HCT116 (cell line): ENCODE data around the gene CCDC116. TPM values are rescaled to one million over a fixed set of nuclear protein-coding genes. Genes with fewer than 3 reads are reported as not detected.

Source experiments
- ATAC-seq: fragments of 200-7000 bp; cut with Tn5 transposase; 2 replicates; pipeline ENCODE4 v1.9.1; 2020; ENCODE audit warnings: mild to moderate bottlenecking, moderate library complexity
- BruUV-seq: library from RNA; stranded (reverse); fragments of 400-500 nt; replicated peaks from 2 replicates; lab custom pipeline; 2021; lab: Mats Ljungman, UMichigan
- CTCF ChIA-PET: fragments of 300-600 bp; sonication (Branson Sonifier 250); formaldehyde crosslinking; loops from one replicate; lab custom pipeline; 2021; ENCODE audit warnings: antibody characterized with exemption; lab: Charles Lee
- POLR2A ChIA-PET: fragments of 300-600, 350-600 bp; sonication (Branson Sonifier 250); formaldehyde crosslinking; loops from one replicate; lab custom pipeline; 2021; ENCODE audit warnings: antibody characterized with exemption; lab: Charles Lee
- RAD21 ChIA-PET, 2 experiments: fragments of 300-600 bp; sonication (Branson Sonifier 250); formaldehyde crosslinking; loops; one replicate each; lab custom pipeline; 2023; ENCODE audit warnings: low total read pairs in 2 of 2; ENCODE audit not compliant: uncharacterized antibody in 2 of 2, unreplicated experiment in 2 of 2, low non-redundant PET in 1 of 2; lab: Charles Lee
- DNase-seq: peaks from one replicate; pipeline ENCODE4 v3.0.0-alpha.2; 2010; ENCODE audit warnings: low read depth, low spot score
- H2AFZ ChIP-seq: fragments of 200-600 bp; shearing (Covaris generic), sonication (generic); 2 replicates; pipeline ENCODE4 v1.6.1; 2017; ENCODE audit warnings: low read depth, mixed run types, mixed read lengths, antibody characterized with exemption, low read length; ENCODE audit not compliant: poor library complexity, severe bottlenecking
- H3K27ac ChIP-seq: 2 replicates; pipeline ENCODE4 v1.5.1; 2012; ENCODE audit warnings: low read depth, low read length
- H3K27me3 ChIP-seq: fragments of 200-600 bp; sonication (generic); 2 replicates; pipeline ENCODE4 v1.6.1; 2016; ENCODE audit warnings: mixed run types, low read length, mixed read lengths; ENCODE audit not compliant: insufficient read depth
- H3K36me3 ChIP-seq, 2 experiments: fragments of 200-500 bp in 1 of 2; fragments of 200-600 bp in 1 of 2; sonication (Bioruptor generic) in 1 of 2; sonication (generic) in 1 of 2; 2 replicates each; pipeline versions ENCODE4 v1.5.1 to v1.6.1; 2014 to 2016; ENCODE audit warnings: low read length in 2 of 2, inconsistent platforms in 1 of 2, mixed read lengths in 1 of 2, mixed run types in 1 of 2; ENCODE audit not compliant: insufficient read depth in 2 of 2, control insufficient read depth in 1 of 2
- H3K4me1 ChIP-seq, 2 experiments: fragments of 200-600 bp in 1 of 2; sonication (generic) in 1 of 2; 2 replicates each; pipeline versions ENCODE4 v1.5.1 to v1.6.1; 2012 to 2017; ENCODE audit warnings: low read length in 2 of 2, inconsistent platforms in 1 of 2, mild to moderate bottlenecking in 1 of 2, mixed read lengths in 1 of 2, mixed run types in 1 of 2, moderate library complexity in 1 of 2; ENCODE audit not compliant: insufficient read depth in 2 of 2, control insufficient read depth in 1 of 2
- H3K4me2 ChIP-seq: fragments of 200-600 bp; sonication (generic); 2 replicates; pipeline ENCODE4 v1.6.1; 2017; ENCODE audit warnings: mixed run types, low read length, mixed read lengths
- H3K4me3 ChIP-seq, 2 experiments: fragments of 200-600 bp in 1 of 2; sonication (generic) in 1 of 2; replicated peaks in 1 of 2; 2 replicates each; pipeline ENCODE4 v1.5.1; 2011 to 2016; ENCODE audit warnings: low read length in 2 of 2, control low read depth in 1 of 2, low read depth in 1 of 2, mild to moderate bottlenecking in 1 of 2, mixed read lengths in 1 of 2, mixed run types in 1 of 2
- H3K79me2 ChIP-seq: fragments of 200-600 bp; sonication (generic); 2 replicates; pipeline ENCODE4 v1.6.1; 2017; ENCODE audit warnings: mild to moderate bottlenecking, mixed run types, low read length, moderate library complexity, mixed read lengths; ENCODE audit not compliant: insufficient read depth
- H3K9ac ChIP-seq: fragments of 200-600 bp; sonication (generic); 2 replicates; pipeline ENCODE4 v1.6.1; 2016; ENCODE audit warnings: low read length, mixed read lengths
- H3K9me2 ChIP-seq: fragments of 200-600 bp; sonication (generic), shearing (Covaris generic); 2 replicates; pipeline ENCODE4 v1.6.1; 2017; ENCODE audit warnings: mixed run types, mild to moderate bottlenecking, moderate library complexity; ENCODE audit not compliant: insufficient read depth
- H3K9me3 ChIP-seq, 2 experiments: fragments of 200-500 bp in 1 of 2; fragments of 200-600 bp in 1 of 2; sonication (Bioruptor generic) in 1 of 2; sonication (generic) in 1 of 2; 2 replicates each; pipeline ENCODE4 v1.6.1; 2014 to 2017; ENCODE audit warnings: low read length in 2 of 2, mixed read lengths in 2 of 2, inconsistent platforms in 1 of 2, low read depth in 1 of 2, mild to moderate bottlenecking in 1 of 2, mixed run types in 1 of 2, moderate library complexity in 1 of 2; ENCODE audit not compliant: control insufficient read depth in 1 of 2, insufficient read depth in 1 of 2
- H4K20me1 ChIP-seq: fragments of 200-600 bp; sonication (generic), shearing (Covaris generic); 2 replicates; pipeline ENCODE4 v1.6.1; 2017; ENCODE audit warnings: mixed run types, mild to moderate bottlenecking, moderate library complexity; ENCODE audit not compliant: insufficient read depth
- ELF1 ChIP-seq: IDR thresholded peaks from 2 replicates; pipeline ENCODE4 v1.6.1; 2012; ENCODE audit warnings: low read depth, borderline replicate concordance
- POLR2AphosphoS5 ChIP-seq: IDR thresholded peaks from 2 replicates; pipeline ENCODE4 v1.6.1; 2011; ENCODE audit warnings: mild to moderate bottlenecking, low read depth, low read length, moderate library complexity
- RAD21 ChIP-seq: IDR thresholded peaks from 2 replicates; pipeline ENCODE4 v1.6.1; 2012; ENCODE audit warnings: low read depth, mild to moderate bottlenecking
- intact Hi-C: fragments of 100-400 bp; cut with micrococcal nuclease; formaldehyde crosslinking; loops from 2 replicates; pipeline ENCODE4 v1.10.0; 2022
- total RNA-seq: library from RNA; stranded (reverse); gene quantifications from one replicate; pipeline ENCODE4 v1.2.1, GENCODE V29; 2021; ENCODE audit not compliant: unreplicated experiment
- TF ChIP-seq, protein P1 (sequence below), 3 experiments: fragments of 200-600 bp in 1 of 3; sonication (generic) in 1 of 3; IDR thresholded peaks in 2 of 3; conservative IDR thresholded peaks in 1 of 3; 2 replicates each; pipeline ENCODE4 v1.5.1; 2012 to 2017; ENCODE audit warnings: low read depth in 2 of 3, low read length in 2 of 3, antibody characterized with exemption in 1 of 3, borderline replicate concordance in 1 of 3, control low read depth in 1 of 3, mild to moderate bottlenecking in 1 of 3, mixed read lengths in 1 of 3, mixed run types in 1 of 3, moderate library complexity in 1 of 3; ENCODE audit not compliant: insufficient read depth in 1 of 3

The CCDC116 gene
- total RNA-seq, 1 experiment from 2014 or later: 0.66 TPM

DNA sequence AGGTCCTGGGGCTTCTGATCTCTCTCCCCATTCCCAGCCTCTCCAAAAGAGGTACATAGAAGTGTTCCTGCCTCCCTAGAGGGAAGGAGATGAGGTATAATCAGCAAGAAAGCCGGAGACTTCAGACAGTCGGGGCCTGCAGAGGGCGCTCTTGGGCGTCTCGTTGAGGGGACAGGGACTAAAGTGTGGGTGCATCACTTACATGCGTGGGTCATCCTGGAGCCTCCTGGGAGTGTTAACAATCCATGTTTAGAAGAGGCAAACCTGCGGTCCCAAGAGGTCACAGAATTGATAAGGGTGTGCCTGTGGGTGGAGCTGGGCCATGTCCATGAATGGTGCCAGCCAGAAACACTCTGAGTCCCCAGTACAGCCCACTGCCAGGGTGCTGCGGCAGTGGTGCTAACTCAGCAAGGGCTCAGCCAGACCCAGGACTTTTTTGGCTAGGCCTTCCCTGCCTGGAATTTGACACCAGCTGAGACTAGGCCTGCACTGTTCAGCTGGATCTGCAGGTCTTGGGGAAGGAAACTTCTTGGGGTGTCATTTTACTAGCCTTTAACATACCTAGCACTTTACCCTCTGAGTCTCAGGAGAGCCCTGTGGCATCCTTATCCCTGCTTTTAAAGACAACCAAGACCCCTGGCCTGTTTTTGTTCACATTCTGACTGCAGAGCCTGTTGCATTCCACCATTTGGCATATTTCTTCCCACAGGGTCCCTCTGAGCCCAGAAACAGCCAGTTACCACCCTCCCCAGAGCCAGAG lies 8.3 kb upstream of the CCDC116 start:
- no peak overlapping the region for H3K9ac ChIP-seq
- DNase-seq (no peak), ATAC-seq (peak; percentile 31; the same call in 1 of the 2 replicates)
- no peak overlapping the region for H2AFZ ChIP-seq
- POLR2A ChIA-PET: no interaction called here
- H3K9me3 ChIP-seq: no peaks in the 10 kb centered on the region
- peak; percentile 48 for TF ChIP-seq POLR2AphosphoS5
- TF ChIP-seq, protein P1, sequence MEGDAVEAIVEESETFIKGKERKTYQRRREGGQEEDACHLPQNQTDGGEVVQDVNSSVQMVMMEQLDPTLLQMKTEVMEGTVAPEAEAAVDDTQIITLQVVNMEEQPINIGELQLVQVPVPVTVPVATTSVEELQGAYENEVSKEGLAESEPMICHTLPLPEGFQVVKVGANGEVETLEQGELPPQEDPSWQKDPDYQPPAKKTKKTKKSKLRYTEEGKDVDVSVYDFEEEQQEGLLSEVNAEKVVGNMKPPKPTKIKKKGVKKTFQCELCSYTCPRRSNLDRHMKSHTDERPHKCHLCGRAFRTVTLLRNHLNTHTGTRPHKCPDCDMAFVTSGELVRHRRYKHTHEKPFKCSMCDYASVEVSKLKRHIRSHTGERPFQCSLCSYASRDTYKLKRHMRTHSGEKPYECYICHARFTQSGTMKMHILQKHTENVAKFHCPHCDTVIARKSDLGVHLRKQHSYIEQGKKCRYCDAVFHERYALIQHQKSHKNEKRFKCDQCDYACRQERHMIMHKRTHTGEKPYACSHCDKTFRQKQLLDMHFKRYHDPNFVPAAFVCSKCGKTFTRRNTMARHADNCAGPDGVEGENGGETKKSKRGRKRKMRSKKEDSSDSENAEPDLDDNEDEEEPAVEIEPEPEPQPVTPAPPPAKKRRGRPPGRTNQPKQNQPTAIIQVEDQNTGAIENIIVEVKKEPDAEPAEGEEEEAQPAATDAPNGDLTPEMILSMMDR (IDR thresholded peaks at IDR 0.05 in 2 of 3, conservative IDR thresholded peaks at IDR 0.05 in 1 of 3; ENCODE audit: borderline replicate concordance in 1 of 3, insufficient read depth in 1 of 3, low read depth in 2 of 3, low read length in 2 of 3): peak; percentile 31 to 91 (median 84); a peak in 5 of 6 replicates
- TF ChIP-seq ELF1: no peak
- TF ChIP-seq RAD21: 0 out of 2 replicates have a peak, but pooled peaks have one; percentile 18
- no TSS peak for BruUV-seq
- no peaks in the 10 kb centered on the region for H3K27me3 ChIP-seq
- CTCF ChIA-PET: interaction anchor here (0.5 to 3.2 kb wide), 5 partner anchors 18 to 1206 kb away, joined by 3 to 16 read pairs (median 3); partner anchors contain the start of gene SDF2L1
- H3K27ac ChIP-seq: peak overlapping the region; percentile 26; the same call in 1 of the 2 replicates
- intact Hi-C loops: no loop called here
- peaks cover 77% of the 10 kb centered on the region for H3K79me2 ChIP-seq
- no peak overlapping the region for H3K4me2 ChIP-seq
- H3K4me3 ChIP-seq: no peak overlapping the region
- H3K4me1 ChIP-seq: peaks cover 5 to 27% of the 10 kb centered on the region in 2 experiments
- H4K20me1 ChIP-seq: no peaks in the 10 kb centered on the region
- H3K36me3 ChIP-seq: peaks cover 0 to 33% of the 10 kb centered on the region in 2 experiments; a peak in 1 of 4 replicates
- RAD21 ChIA-PET: no interaction called here
- H3K9me2 ChIP-seq: no peaks in the 10 kb centered on the region
